NCI-H128 (cell line): ENCODE data around the gene ANKRD7.
"Not testable (repeated sequence)": the region's sequence is repeated elsewhere in the genome, so short reads cannot be mapped to it uniquely, and the experiment has no call there.

Source experiments
- DNase-seq: peaks from one replicate; lab custom pipeline; 2025; ENCODE audit not compliant: unreplicated experiment; lab: John Stamatoyannopoulos, UW

The ANKRD7 gene

DNA sequence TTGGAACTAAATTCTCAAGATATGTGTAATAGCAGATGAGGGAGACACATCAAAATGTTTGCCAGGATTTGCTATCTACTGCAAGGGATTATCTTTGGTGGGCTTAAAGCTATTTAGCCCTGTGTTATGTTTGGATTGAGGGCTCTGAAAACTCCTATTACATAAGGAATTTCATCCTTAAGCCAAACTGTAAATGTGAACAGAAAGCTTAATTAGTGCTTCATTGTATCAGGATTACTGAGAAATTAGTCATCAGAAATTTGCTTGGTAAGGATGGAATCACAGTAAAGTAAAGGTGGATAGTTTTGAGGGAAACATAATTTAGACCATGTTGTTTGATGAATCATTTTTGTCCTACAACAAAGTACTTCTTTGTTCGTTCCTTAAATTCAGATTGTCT lies 8.3 kb downstream of the ANKRD7 start:
- no peak for DNase-seq

DNA sequence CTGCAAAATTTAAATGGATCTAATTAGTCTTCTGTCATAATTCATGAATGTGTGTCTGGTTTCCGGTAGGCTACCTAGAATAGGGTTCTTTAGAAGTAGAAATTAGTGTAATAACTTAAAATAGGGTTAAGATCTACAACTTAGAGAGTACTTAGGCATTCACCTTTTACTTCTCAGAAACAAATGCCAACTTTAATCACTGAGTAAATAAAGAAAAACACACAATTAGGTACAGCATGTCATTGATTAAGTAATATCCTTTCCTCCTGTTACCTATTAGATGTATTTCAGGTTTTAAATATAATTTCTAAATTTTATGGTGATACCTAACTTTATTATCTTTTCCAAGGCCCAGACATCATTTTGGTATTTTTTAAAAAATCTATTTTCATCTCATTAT lies 9.3 kb downstream of the ANKRD7 start:
- DNase-seq = no peak

DNA sequence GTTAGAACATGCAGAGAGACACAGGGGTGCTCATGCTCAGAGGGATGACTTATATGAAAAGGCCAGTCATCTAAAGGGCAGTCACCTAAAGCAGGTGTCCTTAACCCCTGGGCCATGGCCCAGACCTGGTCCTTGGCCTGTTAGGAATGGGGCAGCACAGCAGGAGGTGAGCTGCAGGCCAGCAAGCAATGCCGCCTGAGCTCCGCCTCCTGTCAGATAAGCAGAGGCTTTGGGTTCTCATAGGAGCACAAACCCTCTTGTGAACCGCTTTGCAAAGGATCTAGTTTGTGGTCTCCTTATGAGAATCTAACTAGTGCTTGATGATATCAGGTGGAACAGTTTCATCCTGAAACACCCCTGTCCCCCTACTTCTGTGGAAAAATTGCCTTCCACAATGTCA lies 14.5 kb downstream of the ANKRD7 start:
- no peak for DNase-seq

DNA sequence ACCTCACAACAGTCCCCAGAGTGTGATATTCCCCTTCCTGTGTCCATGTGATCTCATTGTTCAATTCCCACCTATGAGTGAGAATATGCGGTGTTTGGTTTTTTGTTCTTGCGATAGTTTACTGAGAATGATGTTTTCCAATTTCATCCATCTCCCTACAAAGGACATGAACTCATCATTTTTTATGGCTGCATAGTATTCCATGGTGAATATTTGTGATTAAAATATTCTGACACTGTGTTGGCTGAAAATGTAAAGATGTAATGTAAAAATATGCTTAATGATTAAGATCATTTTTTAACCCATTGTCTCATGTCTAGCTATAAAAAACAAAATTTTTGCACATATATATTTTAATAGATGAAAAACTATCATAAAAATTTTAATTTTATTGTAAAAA lies 15.8 kb downstream of the ANKRD7 start:
- not testable (repeated sequence) for DNase-seq

DNA sequence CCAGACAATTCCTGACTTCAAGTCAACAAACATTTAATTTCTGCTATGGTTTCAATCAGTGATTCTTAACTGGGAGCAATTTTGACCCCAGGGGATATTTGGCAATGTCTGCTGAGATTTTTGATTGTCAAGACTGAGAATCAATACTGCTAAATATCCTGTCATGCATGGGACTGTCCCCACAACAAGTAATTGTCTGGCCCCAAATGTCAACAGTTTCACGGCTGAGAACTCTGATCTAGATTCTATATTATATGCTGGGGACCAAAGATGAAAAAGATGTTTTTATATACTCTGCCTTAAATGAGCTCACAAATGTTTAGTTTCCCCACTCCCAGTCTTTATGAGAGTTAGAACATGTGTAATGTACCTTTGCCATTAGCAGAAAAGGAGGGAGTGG lies 19.2 kb downstream of the ANKRD7 start:
- DNase-seq = no peak

DNA sequence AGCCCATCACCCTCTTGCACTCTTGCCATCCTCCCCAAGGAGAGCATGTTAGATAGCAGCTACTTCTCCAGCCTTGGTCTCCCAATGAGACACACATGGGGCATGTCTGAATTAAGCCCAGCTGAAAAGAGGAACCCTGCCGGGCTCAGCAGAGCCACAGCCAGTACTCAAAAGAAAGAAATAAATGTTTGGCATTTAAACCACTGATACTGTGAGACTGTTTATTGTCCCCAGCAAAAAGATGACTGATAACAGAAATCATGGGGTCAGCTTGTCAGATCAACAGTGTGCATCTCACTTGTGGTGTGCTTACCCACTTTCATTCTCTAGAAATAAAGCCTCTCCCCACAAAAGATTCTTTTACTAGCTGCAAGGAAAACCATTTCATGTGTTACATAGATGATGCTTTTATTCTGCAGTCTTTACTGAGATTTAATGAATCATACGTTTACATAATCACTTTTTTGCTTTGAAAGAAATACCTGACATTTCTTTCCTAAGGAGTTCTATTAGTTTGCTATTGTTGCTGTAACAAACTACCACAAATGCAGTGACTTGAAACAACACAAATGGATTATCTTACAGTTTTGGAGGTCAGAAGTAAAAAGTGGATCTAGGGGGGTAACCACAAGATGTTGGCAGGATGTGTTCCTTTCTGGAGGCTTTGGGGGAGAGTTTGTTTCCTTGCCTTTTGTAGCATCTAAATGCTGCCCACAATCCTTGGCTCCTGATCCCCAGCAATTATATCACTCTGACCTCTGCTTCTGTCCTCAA lies 20.9 kb downstream of the ANKRD7 start:
- no peak for DNase-seq

DNA sequence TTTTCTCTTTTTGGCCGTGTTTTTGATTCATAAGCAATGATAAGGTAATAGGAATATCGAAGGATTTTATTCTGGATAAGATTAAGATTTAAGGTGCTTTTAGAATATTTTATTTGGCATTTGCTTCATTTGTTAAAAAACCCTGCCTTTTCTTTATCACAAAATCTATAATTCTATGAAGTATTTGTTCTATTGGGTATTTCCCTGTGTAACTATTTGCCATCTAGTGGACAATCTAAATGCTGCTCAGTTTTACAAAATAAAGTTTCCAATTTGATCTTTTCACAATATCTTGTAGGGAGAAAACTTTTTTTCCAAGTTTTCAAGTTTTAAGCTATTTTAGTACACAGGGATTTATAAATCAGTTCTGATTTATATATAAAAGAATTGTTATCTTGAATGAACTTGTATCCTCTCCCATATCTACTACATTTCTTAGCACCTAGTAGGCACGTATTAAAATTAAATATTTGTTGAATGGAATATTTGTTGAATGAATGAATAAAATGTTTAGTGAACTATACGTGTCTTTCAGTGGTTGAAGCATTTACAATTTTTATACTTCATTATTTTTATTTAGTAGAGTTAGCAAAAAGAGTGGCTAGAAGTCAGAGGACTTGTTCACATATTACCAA lies 26.5 kb downstream of the ANKRD7 start:
- DNase-seq = no peak

DNA sequence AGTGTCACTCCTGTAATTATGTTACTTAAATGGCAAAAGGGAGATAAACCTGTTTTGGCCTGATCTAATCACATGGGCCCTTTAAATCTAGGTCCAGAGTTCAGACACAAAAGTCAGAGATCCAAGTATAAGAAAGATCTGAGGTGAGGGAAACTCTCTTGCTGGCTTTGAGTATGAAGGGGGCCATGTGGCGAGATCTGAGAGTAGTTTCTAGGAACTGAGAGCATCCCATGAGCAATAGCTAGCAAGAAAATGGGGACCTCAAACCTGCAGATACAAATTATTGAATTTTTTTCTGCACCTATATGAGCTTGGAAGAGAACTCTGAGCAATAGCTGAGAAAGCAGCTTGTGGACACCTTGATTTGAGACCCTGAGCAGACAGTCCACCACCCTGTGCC lies 27.6 kb downstream of the ANKRD7 start:
- DNase-seq = no peak

DNA sequence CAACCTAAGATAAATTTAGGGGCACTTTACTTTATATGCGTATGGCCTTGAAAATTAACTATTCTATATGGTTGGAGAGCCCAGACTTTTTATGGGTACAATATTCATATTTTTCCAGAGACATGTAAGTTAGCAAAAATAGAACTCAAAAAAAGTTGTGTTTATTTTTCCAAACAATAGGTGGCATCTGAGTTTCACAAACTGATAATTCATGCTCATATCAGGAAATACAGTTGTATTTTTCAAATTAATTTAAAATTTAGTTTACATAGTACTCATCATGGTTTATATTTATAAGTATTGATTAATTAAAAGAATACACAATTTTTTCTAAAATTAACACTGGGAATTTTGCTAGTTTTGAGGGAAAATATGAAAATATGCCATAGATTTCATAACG lies 34.6 kb downstream of the ANKRD7 start:
- no peak for DNase-seq

DNA sequence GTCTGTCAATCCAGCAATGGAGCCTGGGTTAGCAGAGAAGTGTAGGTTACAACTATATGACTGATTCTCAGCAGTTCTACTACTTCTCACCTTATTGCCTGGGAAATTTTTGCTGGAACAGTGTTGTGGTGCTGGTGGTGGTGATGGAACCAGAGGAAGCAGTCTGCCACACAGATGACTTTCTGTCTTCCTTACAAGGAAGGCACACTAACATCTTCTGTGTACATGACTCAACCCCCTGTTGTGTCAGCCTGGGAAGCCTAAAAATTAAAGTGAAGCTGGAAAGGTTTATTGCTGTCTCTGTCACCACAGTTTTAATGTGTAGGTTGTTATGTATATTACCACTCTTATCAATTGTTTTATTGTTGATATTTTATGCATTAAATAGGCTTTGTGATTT lies 40.3 kb downstream of the ANKRD7 start:
- DNase-seq = no peak

DNA sequence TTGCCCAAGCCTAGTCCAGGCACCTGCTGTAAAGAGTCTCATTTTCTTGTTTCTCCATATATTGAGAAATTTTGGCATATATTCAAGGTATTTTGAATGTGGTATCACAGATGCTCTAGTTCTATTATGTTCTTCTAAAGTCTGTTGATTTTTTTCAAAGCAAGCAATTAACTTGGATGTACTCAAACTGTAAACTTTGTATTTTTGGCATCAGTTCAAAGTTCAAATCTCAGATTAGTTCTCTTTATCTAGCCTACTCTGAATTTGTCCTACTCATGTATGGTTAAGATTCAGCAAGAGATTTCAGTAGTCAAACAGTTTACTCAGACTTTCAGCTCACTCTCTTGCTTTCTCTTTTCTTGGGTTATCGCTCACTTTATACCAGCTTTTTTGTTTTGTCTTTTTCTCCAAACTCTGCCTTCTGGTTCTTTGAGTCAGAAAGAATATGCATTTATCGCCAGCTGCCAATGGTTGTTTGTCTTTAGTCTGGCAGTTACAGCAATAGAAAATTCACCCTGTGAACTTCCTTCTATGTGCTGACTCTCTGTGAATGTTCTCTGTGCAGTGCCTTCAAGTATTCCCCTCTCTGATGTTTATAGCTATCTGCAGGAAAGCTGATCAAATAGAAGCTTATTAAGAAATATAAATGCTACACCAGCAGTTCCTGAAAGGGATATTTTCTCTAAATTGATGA lies 56.0 kb downstream of the ANKRD7 start:
- DNase-seq = no peak

DNA sequence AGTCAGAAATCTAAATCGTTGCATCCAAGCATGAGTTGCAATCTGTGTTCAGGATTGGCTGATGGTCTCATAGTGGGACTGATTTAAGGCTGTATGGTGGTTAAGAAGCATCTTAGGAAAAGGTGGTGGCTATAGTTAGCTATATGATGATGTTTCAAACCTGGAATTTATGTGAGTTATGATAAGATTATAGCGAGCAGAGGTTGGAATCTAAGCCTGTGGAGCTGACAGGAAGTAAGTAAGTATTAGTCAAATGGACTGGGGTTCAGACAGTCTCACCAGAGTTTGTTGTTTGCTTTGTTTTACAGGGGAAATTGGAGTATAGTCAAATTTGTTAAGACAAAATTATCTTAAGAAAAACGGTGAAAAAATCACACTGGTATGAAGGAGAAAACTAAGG lies 56.7 kb downstream of the ANKRD7 start:
- no peak for DNase-seq

DNA sequence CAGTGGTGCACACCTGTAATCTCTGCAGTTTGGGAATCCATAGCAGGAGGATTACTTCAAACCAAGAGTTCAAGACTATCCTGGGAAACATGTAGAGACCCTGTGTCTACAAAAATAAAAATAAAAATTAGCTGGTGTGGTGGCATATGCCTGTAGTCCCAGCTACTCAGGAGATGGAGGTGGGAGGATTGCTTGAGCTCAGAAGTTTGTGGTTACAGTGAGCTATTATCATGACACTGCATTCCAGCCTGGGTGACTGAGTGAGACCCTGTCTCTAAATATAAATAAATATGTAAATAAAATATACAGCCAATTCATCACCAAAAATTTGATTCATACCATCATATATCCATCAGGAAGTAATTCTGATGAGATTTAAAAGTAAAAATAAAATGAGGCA lies 60.9 kb downstream of the ANKRD7 start:
- DNase-seq = no peak

DNA sequence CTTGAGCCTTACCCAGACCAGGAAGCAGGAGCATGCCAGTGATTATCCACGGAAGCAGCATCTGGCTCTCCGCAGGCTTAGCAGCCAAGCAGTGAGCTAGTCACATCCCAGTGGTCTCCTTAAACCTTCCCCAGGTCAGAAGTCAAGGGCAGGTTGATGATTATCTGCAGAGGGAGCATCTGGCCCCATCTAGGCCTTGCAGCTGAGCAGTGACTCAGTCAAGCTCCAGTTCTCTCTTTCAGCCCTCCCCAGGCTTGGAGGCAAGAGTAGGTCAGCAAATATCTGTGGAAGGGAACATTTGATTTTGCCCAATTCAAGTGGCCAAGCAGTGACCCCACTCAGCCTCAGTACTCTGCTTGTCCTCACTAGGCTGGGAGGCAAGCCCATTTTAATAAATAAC lies 61.6 kb downstream of the ANKRD7 start:
- no peak for DNase-seq

DNA sequence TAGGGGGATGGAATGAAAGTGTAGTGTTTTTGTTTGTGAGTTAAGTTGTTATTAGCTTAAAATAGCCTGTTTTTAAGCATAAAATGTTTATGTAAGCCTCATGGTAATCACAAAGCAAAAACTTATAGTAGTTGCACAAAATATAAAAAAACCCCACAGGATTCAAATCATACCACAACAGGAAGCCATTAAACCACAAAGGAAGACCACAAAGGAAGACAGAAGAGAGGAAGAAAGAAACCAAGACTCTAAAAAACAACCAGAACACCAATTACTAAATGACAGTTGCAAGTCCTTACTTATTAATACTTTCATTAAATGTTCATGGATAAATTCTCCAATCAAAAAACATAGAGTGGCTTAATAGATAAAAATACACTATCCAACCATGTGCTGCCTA lies 63.6 kb downstream of the ANKRD7 start:
- DNase-seq = no peak

DNA sequence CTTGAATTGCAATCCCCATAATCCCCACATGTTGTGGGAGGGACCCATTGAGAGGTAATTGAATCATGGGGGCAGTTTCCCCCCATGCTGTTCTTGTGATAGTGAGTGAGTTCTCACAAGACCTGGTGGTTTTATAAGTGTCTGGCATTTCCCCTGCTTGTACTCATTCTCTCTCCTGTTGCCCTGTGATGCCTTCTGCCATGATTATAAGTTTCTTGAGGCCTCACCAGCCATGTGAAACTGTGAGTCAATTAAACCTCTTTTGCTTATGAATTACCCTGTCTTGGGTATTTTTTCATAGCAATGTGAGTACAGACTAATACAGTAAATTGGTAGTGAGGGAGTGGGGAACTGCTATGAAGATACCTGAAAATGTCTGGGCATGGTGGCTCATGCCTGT lies 65.0 kb downstream of the ANKRD7 start:
- no peak for DNase-seq
